GM21360 (cell line): Measurements from ENCODE around the gene EHBP1.
A peak's percentile ranks its signal among the peaks of the same experiment; 100 is the strongest.

Experiments used
- ATAC-seq: cut with Tn5 transposase; IDR thresholded peaks from one replicate; pipeline ENCODE4 v1.9.1; 2021; ENCODE audit warnings: mild to moderate bottlenecking, moderate library complexity; ENCODE audit not compliant: unreplicated experiment

The EHBP1 gene

DNA sequence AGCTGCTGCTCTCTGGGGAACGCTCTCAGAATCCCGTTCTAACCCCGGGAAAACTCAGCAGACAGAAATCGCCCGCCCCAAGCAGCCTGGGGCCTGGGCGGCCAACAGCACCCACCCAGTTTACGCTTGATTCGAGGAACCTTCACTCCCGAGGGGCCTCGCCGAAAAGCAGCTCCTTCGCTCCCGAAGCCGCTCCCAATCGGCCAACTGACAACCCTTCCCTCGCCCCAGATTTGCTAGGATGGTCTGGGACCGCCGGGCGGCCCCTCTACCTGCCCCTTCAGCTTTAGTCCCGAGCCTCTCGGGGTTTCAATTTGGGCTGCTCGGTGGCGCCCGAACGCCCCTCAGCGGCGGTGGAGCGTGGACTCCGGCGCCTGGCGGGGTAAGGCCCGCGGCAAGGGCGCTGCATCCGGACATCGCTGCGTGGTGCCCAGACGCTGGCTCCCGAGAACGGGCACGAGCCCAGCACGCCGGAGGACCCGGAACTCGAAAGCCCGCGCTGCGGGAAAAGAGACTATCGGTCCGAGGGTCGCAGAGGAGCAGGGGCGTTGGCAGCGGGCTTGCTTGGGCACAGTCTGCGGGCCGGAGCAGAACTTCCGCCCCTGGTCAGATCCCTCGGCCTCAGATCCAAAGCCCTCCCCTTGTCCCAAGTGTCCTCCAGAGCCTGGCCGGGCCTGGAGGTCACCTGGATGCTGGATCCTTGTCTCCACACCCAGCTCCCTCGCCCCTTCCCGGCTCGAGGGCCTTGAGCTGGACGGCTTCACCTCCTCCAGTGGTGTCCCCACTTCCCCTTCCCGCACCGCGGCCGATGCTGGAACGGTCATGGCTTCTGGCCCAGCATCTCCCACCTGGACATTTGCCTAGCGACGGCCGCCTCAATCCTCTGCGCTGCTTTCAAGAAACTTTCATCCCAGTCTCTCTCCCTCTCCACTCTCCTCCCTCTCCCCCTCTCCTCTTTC lies 342.1 kb downstream of the EHBP1 start:
- no peak for ATAC-seq

GRCh38 chr2:63048367-63049171 lies 343.1 kb downstream of the EHBP1 start:
- no peak for ATAC-seq

- no peak for ATAC-seq
Measured at GRCh38 chr2:63049211-63049969, 343.9 kb downstream of the EHBP1 start.

DNA sequence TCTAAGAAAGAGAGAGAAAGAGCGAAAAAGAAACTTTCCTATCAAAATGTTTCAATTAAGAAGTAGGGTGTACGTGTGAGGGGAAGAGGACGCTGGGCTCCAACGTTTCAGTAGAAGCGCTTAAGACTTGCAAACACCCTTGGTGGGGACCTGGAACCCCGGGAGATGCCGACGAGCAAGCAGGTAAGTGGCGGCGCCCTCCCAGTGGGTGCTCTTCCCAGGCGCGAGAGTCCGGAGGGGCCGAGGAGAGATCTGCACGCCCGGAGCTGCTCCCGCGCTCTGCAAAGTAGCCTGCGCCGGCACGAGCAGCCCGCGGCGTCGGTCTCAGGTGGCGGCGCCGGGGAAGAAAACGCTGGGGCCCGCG lies 344.4 kb downstream of the EHBP1 start:
- ATAC-seq, result peak; percentile 30

DNA sequence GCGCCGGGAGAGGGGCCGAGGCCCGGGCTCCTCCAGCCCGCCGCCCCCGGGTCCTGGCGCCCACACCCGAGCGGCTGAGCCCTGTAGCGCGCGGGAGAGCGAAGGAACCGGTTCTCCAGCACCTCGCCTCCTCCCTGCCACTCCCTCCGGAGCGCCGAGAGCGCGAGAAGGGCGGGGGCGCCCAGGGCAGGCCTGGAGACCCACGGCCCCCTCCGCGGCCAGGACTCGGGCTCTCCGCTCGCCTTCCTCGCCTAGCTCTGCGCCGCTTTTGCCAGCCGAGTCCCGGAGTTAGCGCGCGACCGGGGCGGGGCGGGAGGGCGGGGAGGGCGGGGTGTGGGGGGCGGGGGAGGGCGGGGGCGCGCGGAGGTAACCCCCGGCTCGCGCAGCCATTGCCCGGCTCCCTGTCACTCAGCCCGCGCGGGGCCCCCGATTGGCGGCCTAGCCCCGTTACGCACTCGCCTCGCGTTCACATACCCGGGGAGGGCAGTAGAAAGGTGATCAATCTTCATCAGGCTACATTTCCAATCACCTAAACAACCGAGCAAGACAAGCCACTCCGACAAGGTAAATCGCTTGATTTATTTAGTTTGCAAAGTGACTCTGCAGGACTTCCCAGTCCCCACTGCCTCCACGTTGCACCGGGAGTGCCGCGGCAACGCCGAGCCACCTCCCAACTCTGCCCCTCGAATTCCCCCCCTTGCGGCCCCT lies 345.0 kb downstream of the EHBP1 start, which contains the start of gene OTX1:
Gene OTX1 (plus strand): TSS at position 497 of the 708 bp plus-strand sequence. CDS start 2,161 bp downstream, outside the sequence.
- ATAC-seq, result peak; percentile 74

GRCh38 chr2:63051042-63051794 lies 345.7 kb downstream of the EHBP1 start:
- ATAC-seq, result no peak

DNA sequence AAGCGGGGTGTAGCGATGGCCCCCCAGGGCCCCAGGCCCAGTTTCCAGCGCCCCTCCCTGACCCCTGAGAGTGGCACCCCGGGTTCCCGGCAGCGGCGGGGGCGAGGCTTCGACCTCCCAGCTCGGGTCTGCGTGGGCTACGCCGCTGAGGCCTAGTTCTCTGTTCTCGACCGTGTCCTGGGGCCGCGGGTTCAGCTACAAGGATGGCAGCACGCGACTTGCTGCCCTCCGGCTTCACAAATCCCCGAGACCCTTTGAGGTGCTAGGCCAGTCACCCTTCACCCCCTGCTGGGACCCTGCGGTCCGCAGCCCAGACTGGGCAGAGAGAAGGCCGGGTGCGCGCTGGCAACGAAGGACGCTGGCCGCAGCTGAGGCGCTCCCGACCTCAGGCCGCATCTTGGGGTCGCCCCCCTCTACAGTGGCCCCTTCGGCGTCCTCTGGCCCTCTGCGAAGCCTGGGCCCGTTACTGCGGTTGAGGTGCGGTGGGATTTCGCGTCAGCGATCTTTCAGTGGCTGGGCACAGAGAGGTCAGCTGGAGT lies 346.4 kb downstream of the EHBP1 start:
- no peak for ATAC-seq

- ATAC-seq, result no peak
Measured at GRCh38 chr2:63052411-63053080, 347.0 kb downstream of the EHBP1 start.

- ATAC-seq, result no peak
Measured at GRCh38 chr2:63053081-63053888, 347.8 kb downstream of the EHBP1 start.

- ATAC-seq, result no peak
Measured at GRCh38 chr2:63053889-63054602, 348.5 kb downstream of the EHBP1 start.

- no peak for ATAC-seq
Measured at GRCh38 chr2:63054841-63055225, 349.3 kb downstream of the EHBP1 start.

DNA sequence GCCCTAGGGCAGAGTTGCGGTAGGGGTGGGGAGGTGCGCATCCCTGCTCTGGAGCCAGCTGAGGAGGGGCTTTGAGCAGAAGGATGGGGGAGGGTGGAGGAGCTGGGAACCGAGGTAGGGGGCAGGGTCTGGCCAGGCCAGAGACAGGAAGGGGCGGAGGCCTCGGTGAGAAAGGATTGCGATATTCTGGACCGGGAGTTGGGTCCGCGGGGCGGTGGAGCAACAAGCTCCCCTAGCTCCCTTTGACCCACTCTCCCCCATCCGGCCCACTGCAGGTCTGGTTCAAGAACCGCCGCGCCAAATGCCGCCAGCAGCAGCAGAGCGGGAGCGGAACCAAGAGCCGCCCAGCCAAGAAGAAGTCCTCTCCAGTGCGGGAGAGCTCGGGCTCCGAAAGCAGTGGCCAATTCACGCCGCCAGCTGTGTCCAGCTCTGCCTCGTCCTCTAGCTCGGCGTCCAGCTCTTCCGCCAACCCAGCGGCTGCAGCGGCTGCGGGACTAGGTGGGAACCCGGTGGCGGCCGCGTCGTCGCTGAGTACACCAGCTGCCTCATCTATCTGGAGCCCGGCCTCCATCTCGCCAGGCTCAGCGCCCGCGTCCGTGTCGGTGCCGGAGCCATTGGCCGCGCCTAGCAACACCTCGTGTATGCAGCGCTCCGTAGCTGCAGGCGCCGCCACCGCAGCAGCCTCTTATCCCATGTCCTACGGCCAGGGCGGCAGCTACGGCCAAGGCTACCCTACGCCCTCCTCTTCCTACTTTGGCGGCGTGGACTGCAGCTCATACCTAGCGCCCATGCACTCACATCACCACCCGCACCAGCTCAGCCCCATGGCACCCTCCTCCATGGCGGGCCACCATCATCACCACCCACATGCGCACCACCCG lies 350.0 kb downstream of the EHBP1 start:
- no peak for ATAC-seq

DNA sequence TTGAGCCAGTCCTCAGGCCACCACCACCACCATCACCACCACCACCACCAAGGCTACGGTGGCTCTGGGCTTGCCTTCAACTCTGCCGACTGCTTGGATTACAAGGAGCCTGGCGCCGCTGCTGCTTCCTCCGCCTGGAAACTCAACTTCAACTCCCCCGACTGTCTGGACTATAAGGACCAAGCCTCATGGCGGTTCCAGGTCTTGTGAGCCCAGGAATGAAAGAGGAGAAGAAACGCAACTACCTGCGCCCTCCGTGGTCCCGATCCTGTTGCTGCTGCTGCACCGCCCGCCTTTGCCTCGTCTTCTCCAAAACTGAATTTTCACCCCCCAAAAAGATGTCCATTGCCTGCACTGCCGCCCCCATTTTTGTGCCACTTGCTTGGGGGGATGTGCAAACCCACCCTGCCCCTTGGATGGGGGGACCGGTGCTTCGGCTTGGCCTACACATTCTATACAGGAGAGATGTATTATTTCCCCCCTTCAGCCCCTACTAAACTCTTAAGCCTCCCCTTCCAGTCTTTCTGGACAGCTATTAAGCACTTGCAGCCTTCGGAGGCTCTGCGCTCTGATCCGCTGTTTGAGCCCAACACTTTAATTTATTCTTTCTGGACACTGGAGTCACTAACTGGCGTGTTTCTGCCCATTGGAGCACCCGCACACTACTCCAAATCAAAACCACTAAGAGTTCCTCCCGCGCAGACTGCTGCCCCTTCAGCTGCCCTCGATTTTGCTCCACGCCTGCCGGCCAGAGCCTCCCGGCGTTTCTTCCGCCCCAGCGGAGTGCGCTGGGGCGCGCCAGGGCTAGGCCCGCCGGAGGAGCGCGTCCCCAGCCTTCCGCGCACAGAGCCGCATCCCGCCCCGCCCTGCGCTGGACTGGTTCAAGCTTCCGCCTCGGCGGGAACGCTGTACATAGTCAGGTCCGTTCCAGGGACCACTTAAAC lies 350.9 kb downstream of the EHBP1 start:
- ATAC-seq, result no peak

DNA sequence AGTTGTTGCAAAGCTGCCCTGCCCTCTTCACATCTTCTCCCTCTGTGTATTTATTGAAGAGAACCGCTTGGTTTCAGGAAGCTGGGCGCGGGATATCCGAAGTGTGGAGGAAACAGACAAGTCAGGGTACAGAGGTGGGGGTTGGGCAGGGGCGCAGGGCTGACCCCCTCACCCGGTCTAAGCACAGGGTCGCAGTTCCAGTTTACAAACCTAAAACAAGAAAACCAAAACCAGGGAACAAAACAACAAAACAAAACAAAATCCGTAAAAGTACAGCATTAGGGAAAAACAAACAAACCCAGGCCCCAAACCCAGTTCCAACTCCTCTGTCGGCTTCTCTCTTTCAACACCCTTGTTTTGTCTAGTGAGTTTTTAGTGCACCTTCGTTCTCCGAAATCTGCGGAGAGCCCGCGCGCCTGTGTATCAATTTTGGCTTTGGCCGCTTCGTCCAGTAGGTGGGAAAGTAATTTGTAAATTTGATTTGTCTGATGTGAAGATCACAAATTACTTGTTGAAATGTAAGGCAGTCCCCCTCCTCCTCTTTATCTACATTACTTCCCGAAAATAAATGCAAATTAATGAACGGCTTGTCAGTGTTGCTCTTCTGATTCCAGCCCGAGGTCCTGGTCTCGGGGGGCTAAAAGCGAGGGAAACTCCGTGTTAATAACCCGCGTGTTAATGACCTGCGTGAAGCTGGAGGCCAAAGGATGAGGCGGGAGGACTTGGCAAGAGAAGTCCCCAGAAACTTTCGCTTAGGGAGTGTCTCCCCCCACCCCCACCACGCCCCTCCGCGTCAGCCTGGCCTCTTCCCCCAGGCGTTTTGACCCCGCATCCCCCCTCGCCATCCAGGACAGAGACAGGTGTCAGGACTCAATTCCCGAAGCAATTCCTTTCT lies 352.0 kb downstream of the EHBP1 start:
- ATAC-seq, result no peak
